Lung (tissue), 16 donors: ENCODE measurements around the gene USP28. TPM values are rescaled to one million over a fixed set of nuclear protein-coding genes. Genes with fewer than 3 reads are reported as not detected.
"Not testable (repeated sequence)": the region's sequence is repeated elsewhere in the genome, so short reads cannot be mapped to it uniquely, and the experiment has no call there.

Experiments used
- ATAC-seq: fragments of 200-7000 bp; cut with Tn5 transposase; one replicate; pipeline ENCODE4 v1.9.1; 2020; ENCODE audit warnings: moderate number of reproducible peaks; ENCODE audit not compliant: insufficient read depth, low FRiP score
- DNase-seq, 3 donors: peaks; one replicate each; pipeline ENCODE4 v3.0.0-alpha.2; 2013 to 2017
- H3K27ac ChIP-seq, 2 donors: one replicate each; pipeline ENCODE4 v1.5.1; 2013; ENCODE audit warnings: mild to moderate bottlenecking in 2 of 2, moderate library complexity in 2 of 2, control low read depth in 1 of 2, inconsistent platforms in 1 of 2, low read depth in 1 of 2, low read length in 1 of 2
- H3K27me3 ChIP-seq, 3 donors: one replicate each; pipeline ENCODE4 v1.5.1; 2013; ENCODE audit warnings: low read length in 2 of 3; ENCODE audit not compliant: control insufficient read depth in 3 of 3, insufficient read depth in 3 of 3
- H3K36me3 ChIP-seq, 4 donors: one replicate each; pipeline ENCODE4 v1.5.1; 2013; ENCODE audit warnings: low read length in 4 of 4, mild to moderate bottlenecking in 1 of 4, moderate library complexity in 1 of 4; ENCODE audit not compliant: control insufficient read depth in 4 of 4, insufficient read depth in 4 of 4
- H3K4me1 ChIP-seq, 5 donors: one replicate each; pipeline ENCODE4 v1.5.1; 2013; ENCODE audit warnings: low read length in 5 of 5, mild to moderate bottlenecking in 2 of 5, moderate library complexity in 1 of 5; ENCODE audit not compliant: control insufficient read depth in 5 of 5, insufficient read depth in 5 of 5
- H3K4me3 ChIP-seq: one replicate; pipeline ENCODE4 v1.5.1; 2013; ENCODE audit warnings: mild to moderate bottlenecking, control low read depth, moderate library complexity
- H3K9ac ChIP-seq, 2 donors: one replicate each; pipeline ENCODE4 v1.5.1; 2013; ENCODE audit warnings: low read length in 2 of 2, control low read depth in 1 of 2; ENCODE audit not compliant: insufficient read depth in 1 of 2
- H3K9me3 ChIP-seq, 4 donors: one replicate each; pipeline ENCODE4 v1.5.1; 2013; ENCODE audit warnings: low read length in 3 of 4, mild to moderate bottlenecking in 1 of 4, moderate library complexity in 1 of 4; ENCODE audit not compliant: control insufficient read depth in 4 of 4, insufficient read depth in 3 of 4
- CTCF ChIP-seq: IDR thresholded peaks from 2 replicates; pipeline ENCODE4 v1.5.1; 2012; ENCODE audit warnings: mild to moderate bottlenecking; ENCODE audit errors: control extremely low read depth, extremely low read depth
- WGBS, 2 donors: extraction: QIAGEN DNeasy Blood & Tissue Kit; methylation state at CpG; one replicate each; pipeline ENCODE4 v1.1.7; 2013; 5-methylcytosine and 5-hydroxymethylcytosine counted together
- long read RNA-seq, 5 donors: transcript quantifications; one replicate each; lab custom pipeline, GENCODE V29; 2026
- polyA plus RNA-seq, 2 donors: library from polyadenylated mRNA; stranded (reverse); fragments of 200-250 nt; gene quantifications; one replicate each; pipeline ENCODE4 v1.2.1, GENCODE V29; 2013
- total RNA-seq, 2 donors: library from RNA; depleted of rRNA in 1 of 2; stranded (reverse); fragments of >200 nt in 1 of 2; gene quantifications; one replicate each; pipeline ENCODE4 v1.2.1, GENCODE V29; 2014 to 2021
- donor health status: control.
- donor health status: control.
- donor health status: Bipolar disorder and iron deficiency.
- donor health status: healthy.
- donor health status: DM: yes; HTN: yes; CAD: no.

USP28 gene
- total RNA-seq (10 to 100 TPM; 19.3 to 45.3 TPM), polyA plus RNA-seq (1 to 10 TPM; 3.5 to 9.2 TPM)
- long read RNA-seq, donor 1, partial matches to known transcripts: 0 of 1 reads
- long read RNA-seq, donor 1, other reads (novel, unspliced or antisense): 0 of 1 reads
- long read RNA-seq, donor 2: 0 reads
- long read RNA-seq, donor 3, partial matches to known transcripts: 0 of 1 reads
- long read RNA-seq, donor 3, other reads (novel, unspliced or antisense): 0 of 1 reads
- long read RNA-seq, donor 4: 0 reads
- long read RNA-seq, donor 5, partial matches to known transcripts: 0 of 1 reads
- long read RNA-seq, donor 5, other reads (novel, unspliced or antisense): 0 of 1 reads

DNA sequence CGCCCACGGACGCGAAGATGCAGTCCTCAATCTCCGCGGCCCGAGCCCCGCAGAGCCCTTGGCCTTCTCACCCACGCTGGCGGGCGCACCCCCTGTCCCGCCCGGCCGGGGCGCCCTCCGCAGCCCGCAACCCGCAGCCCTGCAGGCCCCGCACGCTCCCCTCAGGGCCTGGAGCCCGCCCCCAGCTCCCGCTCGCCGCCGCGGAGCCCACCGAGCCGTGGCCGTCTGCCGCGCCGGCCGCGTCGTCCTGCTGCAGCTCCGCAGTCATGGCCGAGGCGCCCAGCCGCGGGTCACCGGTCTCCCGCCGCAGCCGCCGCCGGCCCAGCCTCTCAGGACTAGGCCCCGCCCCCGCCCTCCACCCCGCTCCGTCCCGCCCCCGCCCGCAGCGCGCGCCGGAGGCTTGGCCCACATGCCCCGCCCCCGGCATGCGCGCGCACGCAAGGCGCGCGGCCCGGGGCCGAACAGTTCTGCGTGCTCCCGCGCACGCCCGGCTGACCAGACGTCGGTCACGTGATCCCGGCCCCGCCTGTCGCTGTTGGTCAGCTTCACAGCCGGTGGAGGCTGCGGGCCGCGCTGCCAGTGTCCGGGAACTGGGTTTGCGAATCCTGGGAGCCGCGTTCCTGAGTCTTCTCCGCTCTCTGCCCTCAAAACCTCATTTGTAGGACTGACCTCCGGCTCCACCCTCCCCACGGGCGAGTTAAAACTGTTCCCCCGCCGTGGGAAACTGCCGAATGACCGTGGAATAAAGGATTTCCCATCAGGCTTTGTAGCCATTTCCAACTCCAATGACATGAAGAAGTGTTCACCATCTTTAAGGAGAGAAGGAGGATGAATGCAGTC lies at the start of gene USP28:
USP28 (minus strand) TSS at position 339 of the 840 bp plus-strand sequence; CDS start at position 268, 71 bp downstream.
- Histone ChIP-seq H3K4me3 (peak within 1 kb of the TSS; percentile 84), H3K27ac (peak within 1 kb of the TSS; percentile 97 to 98), H3K9me3 (no peaks in the 10 kb centered on the region), H3K36me3 (no peaks in the 10 kb centered on the region), H3K27me3 (no peaks in the 10 kb centered on the region), H3K4me1 (peaks cover 0 to 23% (median 4%) of the 10 kb centered on the region in 5 donors), H3K9ac (peak within 1 kb of the TSS; percentile 39 to 75)
- WGBS, 2 donors: 0% methylated on average over 61 to 95 of the region's 95 CpGs
- peak; percentile 97 to 99 (median 97) for DNase-seq
- peak; percentile 98 for ATAC-seq
- no peak for TF ChIP-seq CTCF

- Histone ChIP-seq H3K4me1 (no peaks in the 10 kb centered on the region), H3K9ac (no peak overlapping the region), H3K4me3 (no peak overlapping the region), H3K27me3 (no peaks in the 10 kb centered on the region), H3K36me3 (no peaks in the 10 kb centered on the region), H3K9me3 (no peaks in the 10 kb centered on the region), H3K27ac (no peak overlapping the region)
- no peak for TF ChIP-seq CTCF
- no peak for ATAC-seq
- DNase-seq: no peak
- WGBS, 2 donors: 86 to 92% methylated on average over 2 of the region's 2 CpGs
Measured at GRCh38 chr11:113923572-113923971, 48.2 kb upstream of the USP28 start.

- not testable (repeated sequence) for H3K4me1 ChIP-seq, H3K4me3 ChIP-seq, H3K36me3 ChIP-seq, ATAC-seq, H3K27ac ChIP-seq, H3K27me3 ChIP-seq, DNase-seq, H3K9ac ChIP-seq, H3K9me3 ChIP-seq
- 93 to 97% methylated on average over 9 of the region's 9 CpGs for WGBS, 2 donors
Measured at GRCh38 chr11:113911491-113911890, 36.1 kb upstream of the USP28 start.

DNA sequence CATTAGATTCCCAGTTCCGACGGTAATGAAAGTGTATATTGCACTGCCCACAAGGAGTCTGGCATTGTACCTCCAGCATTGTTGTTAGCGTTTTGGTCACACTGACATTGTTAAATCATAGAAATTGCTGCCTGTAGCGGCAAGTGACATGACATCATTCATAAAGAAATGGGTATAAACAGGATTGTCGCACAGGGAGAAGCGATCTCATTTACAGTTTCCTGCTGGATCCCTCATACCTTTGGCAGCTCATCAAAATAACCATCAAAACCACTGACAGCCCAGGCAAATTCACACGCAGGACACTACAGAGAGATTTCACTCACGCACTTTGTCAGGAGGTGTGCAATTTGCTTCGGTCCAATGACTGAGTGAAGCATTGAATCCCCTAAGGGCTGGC lies 32.7 kb upstream of the USP28 start:
- H3K9me3 ChIP-seq: no peaks in the 10 kb centered on the region
- peaks cover 0 to 8% (median 0%) of the 10 kb centered on the region in 3 donors for H3K27me3 ChIP-seq
- H3K9ac ChIP-seq: no peak overlapping the region
- no peak for DNase-seq
- ATAC-seq: no peak
- H3K27ac ChIP-seq: no peak overlapping the region
- no peak for TF ChIP-seq CTCF
- H3K36me3 ChIP-seq: no peaks in the 10 kb centered on the region
- H3K4me1 ChIP-seq: no peaks in the 10 kb centered on the region
- H3K4me3 ChIP-seq: no peak overlapping the region
- 72 to 76% methylated on average over 9 of the region's 9 CpGs for whole genome bisulfite sequencing, 2 donors
